Breast epithelium (tissue), 4 donors: ENCODE measurements around the gene FEV. TPM values are rescaled to one million over a fixed set of nuclear protein-coding genes. Genes with fewer than 3 reads are reported as not detected.

Experiments
- DNase-seq, 2 donors: peaks; one replicate each; pipeline ENCODE4 v3.0.0-alpha.2; 2019; ENCODE audit warnings: low spot score in 2 of 2
- H3K27ac ChIP-seq, 2 donors: fragments of 200-600 bp; sonication (generic) in 1 of 2; one replicate each; pipeline ENCODE4 v1.5.1; 2016 to 2019; ENCODE audit warnings: mild to moderate bottlenecking in 1 of 2
- H3K27me3 ChIP-seq, 2 donors: fragments of 200-600 bp; sonication (generic) in 1 of 2; one replicate each; pipeline versions ENCODE4 v1.5.1 to v1.6.0; 2017 to 2019; ENCODE audit warnings: control low read depth in 1 of 2, mild to moderate bottlenecking in 1 of 2
- H3K36me3 ChIP-seq: fragments of 200-600 bp; one replicate; pipeline ENCODE4 v1.5.1; 2019
- H3K4me1 ChIP-seq, 2 donors: fragments of 200-600 bp; sonication (generic); one replicate each; pipeline ENCODE4 v1.5.1; 2016 to 2019; ENCODE audit warnings: control low read depth in 1 of 2
- H3K4me3 ChIP-seq, 3 donors: fragments of 200-600 bp; sonication (generic); 1 replicate in 2 of 3; 2 replicates in 1 of 3; pipeline ENCODE4 v1.5.1; 2016 to 2019; ENCODE audit warnings: mild to moderate bottlenecking in 3 of 3, moderate library complexity in 2 of 3
- H3K9me3 ChIP-seq, 2 donors: fragments of 200-600 bp; sonication (generic) in 1 of 2; one replicate each; pipeline ENCODE4 v1.5.1; 2016 to 2019; ENCODE audit warnings: control low read depth in 1 of 2
- POLR2A ChIP-seq: fragments of 450-650 bp; IDR thresholded peaks from one replicate; pipeline ENCODE4 v1.6.1; 2016; ENCODE audit warnings: antibody characterized with exemption, mild to moderate bottlenecking, moderate library complexity
- POLR2AphosphoS5 ChIP-seq, 3 donors: sonication (generic); formaldehyde crosslinking; IDR thresholded peaks; one replicate each; pipeline ENCODE4 v1.6.1; 2017; ENCODE audit warnings: antibody characterized with exemption in 3 of 3
- intact Hi-C: fragments of 100-400 bp; cut with DNase I; formaldehyde crosslinking; loops from one replicate; pipeline ENCODE4 v1.15.1; 2023; ENCODE audit warnings: low total_unique reads
- total RNA-seq, 3 donors: library from RNA; depleted of rRNA; stranded (reverse); fragments of >200 nt; gene quantifications; one replicate each; pipeline ENCODE4 v1.1.0, GENCODE V29; 2016
- TF ChIP-seq, protein P1 (sequence below), 3 donors: fragments of 450-650 bp; IDR thresholded peaks; one replicate each; pipeline ENCODE4 v1.5.1; 2016 to 2017; ENCODE audit warnings: antibody characterized with exemption in 3 of 3, mild to moderate bottlenecking in 3 of 3, moderate library complexity in 3 of 3

Gene FEV
- total RNA-seq, 3 donors from 2014 or later: not detected

DNA sequence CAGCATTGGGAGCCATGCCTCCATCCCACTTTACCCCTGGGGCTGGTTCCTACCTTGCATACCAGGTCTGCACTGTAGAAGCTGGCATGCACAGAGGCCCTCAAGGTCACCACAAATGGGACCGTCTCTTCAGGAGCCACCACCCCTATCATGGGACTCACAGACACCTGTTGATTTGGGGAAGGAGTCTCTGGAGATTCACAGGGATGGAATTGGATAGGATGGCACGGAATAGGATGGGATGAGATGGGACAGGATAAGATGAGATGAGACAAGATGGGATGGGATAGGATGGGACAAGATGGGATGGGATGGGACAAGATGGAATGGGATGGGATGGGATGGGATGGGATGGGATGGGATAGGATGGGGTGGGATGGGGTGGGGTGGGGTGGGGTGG is 24.3 kb upstream of the FEV start:
- no peaks in the 10 kb centered on the region for H3K4me1 ChIP-seq
- H3K27me3 ChIP-seq: peaks cover 0 to 19% of the 10 kb centered on the region in 2 donors
- H3K9me3 ChIP-seq: no peaks in the 10 kb centered on the region
- TF ChIP-seq POLR2AphosphoS5 (IDR thresholded peaks at IDR 0.05) (no peak), POLR2A (no peak)
- TF ChIP-seq, protein P1, sequence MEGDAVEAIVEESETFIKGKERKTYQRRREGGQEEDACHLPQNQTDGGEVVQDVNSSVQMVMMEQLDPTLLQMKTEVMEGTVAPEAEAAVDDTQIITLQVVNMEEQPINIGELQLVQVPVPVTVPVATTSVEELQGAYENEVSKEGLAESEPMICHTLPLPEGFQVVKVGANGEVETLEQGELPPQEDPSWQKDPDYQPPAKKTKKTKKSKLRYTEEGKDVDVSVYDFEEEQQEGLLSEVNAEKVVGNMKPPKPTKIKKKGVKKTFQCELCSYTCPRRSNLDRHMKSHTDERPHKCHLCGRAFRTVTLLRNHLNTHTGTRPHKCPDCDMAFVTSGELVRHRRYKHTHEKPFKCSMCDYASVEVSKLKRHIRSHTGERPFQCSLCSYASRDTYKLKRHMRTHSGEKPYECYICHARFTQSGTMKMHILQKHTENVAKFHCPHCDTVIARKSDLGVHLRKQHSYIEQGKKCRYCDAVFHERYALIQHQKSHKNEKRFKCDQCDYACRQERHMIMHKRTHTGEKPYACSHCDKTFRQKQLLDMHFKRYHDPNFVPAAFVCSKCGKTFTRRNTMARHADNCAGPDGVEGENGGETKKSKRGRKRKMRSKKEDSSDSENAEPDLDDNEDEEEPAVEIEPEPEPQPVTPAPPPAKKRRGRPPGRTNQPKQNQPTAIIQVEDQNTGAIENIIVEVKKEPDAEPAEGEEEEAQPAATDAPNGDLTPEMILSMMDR (IDR thresholded peaks at IDR 0.05): no peak
- H3K4me3 ChIP-seq: no peak overlapping the region
- no peak overlapping the region for H3K27ac ChIP-seq
- DNase-seq: no peak
- intact Hi-C loops: no loop called here
- no peaks in the 10 kb centered on the region for H3K36me3 ChIP-seq

DNA sequence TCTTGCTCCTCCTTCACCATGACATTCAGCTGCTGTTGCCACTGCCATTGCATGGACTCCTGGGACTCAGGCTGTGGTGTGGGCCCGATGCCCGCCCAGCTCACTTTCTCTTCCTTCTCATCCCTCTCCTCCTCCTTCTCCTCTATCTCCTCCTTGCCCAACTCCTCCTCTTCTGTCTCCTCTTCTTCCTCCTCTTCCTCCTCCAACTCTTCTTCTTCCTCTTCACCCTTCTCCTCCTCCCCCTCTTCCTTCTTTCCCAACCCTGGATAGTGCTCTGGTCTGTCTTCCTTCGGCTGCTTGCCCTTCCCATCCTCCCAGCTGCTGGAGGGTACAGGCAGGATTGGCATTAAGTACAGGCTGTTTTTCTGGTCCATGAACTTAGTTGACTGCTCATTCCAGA is 19.0 kb upstream of the FEV start:
- H3K4me1 ChIP-seq: peaks cover 6 to 10% of the 10 kb centered on the region in 2 donors
- DNase-seq: no peak
- TF ChIP-seq POLR2AphosphoS5 (IDR thresholded peaks at IDR 0.05) (no peak), POLR2A (no peak)
- TF ChIP-seq, protein P1 (IDR thresholded peaks at IDR 0.05): no peak
- peaks cover 0 to 32% of the 10 kb centered on the region in 2 donors for H3K27me3 ChIP-seq
- H3K9me3 ChIP-seq: no peaks in the 10 kb centered on the region
- no peak overlapping the region for H3K27ac ChIP-seq
- no peak overlapping the region for H3K4me3 ChIP-seq
- intact Hi-C loops: no loop called here
- no peaks in the 10 kb centered on the region for H3K36me3 ChIP-seq

DNA sequence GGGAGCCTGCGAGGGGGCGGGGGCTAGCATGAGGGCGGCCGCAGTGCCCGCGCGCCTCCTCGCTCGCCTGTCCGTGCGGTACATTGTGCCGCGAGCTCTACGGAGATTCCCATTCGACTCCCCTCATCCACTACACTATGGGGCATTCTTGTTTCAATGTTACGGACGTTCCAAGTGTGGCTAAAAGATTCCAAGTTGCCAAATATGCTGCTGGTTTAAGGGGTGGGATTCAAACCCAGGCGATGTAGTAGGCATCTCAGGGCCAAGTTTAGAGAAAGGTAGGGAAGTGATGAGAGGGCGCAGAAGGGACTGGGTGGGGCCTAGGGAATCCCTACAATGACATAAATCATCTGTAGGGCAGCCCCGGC is 18.3 kb upstream of the FEV start:
- H3K4me3 ChIP-seq: peak overlapping the region in 2 of 3 donors; percentile 49 to 61
- H3K36me3 ChIP-seq: no peaks in the 10 kb centered on the region
- H3K27me3 ChIP-seq: peaks cover 0 to 32% of the 10 kb centered on the region in 2 donors
- intact Hi-C loops: no loop called here
- peaks cover 6 to 10% of the 10 kb centered on the region in 2 donors for H3K4me1 ChIP-seq
- DNase-seq: no peak
- H3K9me3 ChIP-seq: no peaks in the 10 kb centered on the region
- TF ChIP-seq POLR2A (no peak), POLR2AphosphoS5 (IDR thresholded peaks at IDR 0.05) (no peak)
- TF ChIP-seq, protein P1 (IDR thresholded peaks at IDR 0.05): no peak
- H3K27ac ChIP-seq: no peak overlapping the region

DNA sequence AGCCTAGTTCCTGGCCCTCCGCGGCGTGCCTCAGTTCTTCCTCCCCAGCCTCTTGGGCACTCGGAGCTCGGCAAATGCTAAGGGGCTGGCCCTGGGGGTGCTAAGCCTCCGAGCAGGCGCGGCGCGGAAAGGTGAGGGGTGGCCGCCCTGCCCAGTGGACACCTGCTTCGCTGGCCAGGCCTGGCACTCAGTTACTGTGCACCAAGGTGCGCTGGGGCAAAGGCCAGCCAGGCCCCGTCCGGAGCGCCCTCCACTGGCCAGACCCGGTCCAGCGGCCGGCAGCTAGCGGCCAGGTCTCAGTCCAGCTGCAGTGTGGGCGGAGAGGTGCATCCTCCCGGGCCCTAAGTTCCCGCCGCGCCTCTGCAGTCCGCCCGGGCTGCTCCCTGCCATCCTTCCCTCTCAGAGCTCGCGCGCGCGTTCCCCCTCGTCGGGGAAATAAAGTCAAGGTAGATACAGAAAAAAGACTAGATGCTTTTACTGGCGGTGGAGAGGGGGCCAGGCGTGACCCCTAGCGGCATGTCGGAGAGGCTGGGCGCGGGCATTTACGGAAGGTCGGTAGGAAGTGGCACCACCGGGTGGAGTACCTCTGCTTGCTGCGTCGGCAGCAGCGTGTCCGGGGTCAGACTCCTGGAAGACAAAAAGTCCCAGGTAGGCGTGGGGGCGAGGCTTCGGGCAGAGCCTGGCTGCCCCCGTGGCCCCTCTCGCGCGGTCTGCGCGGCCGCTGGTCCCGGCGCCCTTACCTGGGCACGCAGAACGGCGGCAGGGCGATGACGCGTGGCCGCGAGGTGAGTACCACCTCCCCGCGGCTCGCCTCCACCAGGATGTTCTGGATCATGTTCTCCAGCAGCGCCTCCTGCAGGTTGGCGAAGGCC is 17.6 kb upstream of the FEV start:
- intact Hi-C loops: no loop called here
- Histone ChIP-seq H3K9me3 (no peaks in the 10 kb centered on the region), H3K4me3 (peak overlapping the region in 2 of 3 donors; percentile 49 to 61), H3K36me3 (no peaks in the 10 kb centered on the region), H3K27ac (peak overlapping the region; percentile 6 to 74), H3K4me1 (peaks cover 6 to 10% of the 10 kb centered on the region in 2 donors), H3K27me3 (peaks cover 0 to 32% of the 10 kb centered on the region in 2 donors)
- DNase-seq: peak; percentile 50 to 73
- TF ChIP-seq, protein P1 (IDR thresholded peaks at IDR 0.05): peak in 2 of 3 donors; percentile 32 to 45
- no peak for TF ChIP-seq POLR2A
- no peak for TF ChIP-seq POLR2AphosphoS5 (IDR thresholded peaks at IDR 0.05)
